ENCODE results near the gene PUS1.

The PUS1 gene

GRCh38 chr12:131916306-131917138, 12.6 kb upstream of the PUS1 start:
- no peak for DNase-seq (ENCODE audit: low spot score)

GRCh38 chr12:131917139-131917710, 11.9 kb upstream of the PUS1 start:
- no peak for DNase-seq (ENCODE audit: low spot score)

GRCh38 chr12:131917711-131918306, 11.3 kb upstream of the PUS1 start:
- no peak for DNase-seq (ENCODE audit: low spot score)

- DNase-seq (ENCODE audit: low spot score) = no peak
Measured at GRCh38 chr12:131918311-131919050, 10.6 kb upstream of the PUS1 start.

GRCh38 chr12:131919051-131919347, 10.1 kb upstream of the PUS1 start:
- no peak for DNase-seq (ENCODE audit: low spot score)

- DNase-seq (ENCODE audit: low spot score) = no peak
Measured at GRCh38 chr12:131919366-131920156, 9.5 kb upstream of the PUS1 start.

- DNase-seq (ENCODE audit: low spot score) = no peak
Measured at GRCh38 chr12:131920157-131920508, 8.9 kb upstream of the PUS1 start.

GRCh38 chr12:131920902-131921840, 7.9 kb upstream of the PUS1 start:
- DNase-seq (ENCODE audit: low spot score) = no peak

GRCh38 chr12:131921866-131922769, 7.0 kb upstream of the PUS1 start:
- no peak for DNase-seq (ENCODE audit: low spot score)

- no peak for DNase-seq (ENCODE audit: low spot score)
Measured at GRCh38 chr12:131922772-131923171, 6.3 kb upstream of the PUS1 start.

GRCh38 chr12:131923260-131923659, 5.8 kb upstream of the PUS1 start:
- DNase-seq (ENCODE audit: low spot score) = no peak

GRCh38 chr12:131927110-131928079, 1.7 kb upstream of the PUS1 start:
- no peak for DNase-seq (ENCODE audit: low spot score)

GRCh38 chr12:131928080-131928710, 881 bp upstream of the PUS1 start:
- DNase-seq (ENCODE audit: low spot score) = no peak

- peak; percentile 77 for DNase-seq (ENCODE audit: low spot score)
Measured at GRCh38 chr12:131929581-131930456, 743 bp downstream of the PUS1 start.

GRCh38 chr12:131930510-131930909, 1.4 kb downstream of the PUS1 start:
- DNase-seq (ENCODE audit: low spot score) = no peak

GRCh38 chr12:131933387-131933786, 4.3 kb downstream of the PUS1 start:
- no peak for DNase-seq (ENCODE audit: low spot score)

GRCh38 chr12:131934535-131934934, 5.5 kb downstream of the PUS1 start:
- DNase-seq (ENCODE audit: low spot score) = no peak
